22Rv1 (cell line): ENCODE data around the gene NR1I3.

Experiments used
- H3K27ac ChIP-seq: fragments of 450-650 bp; 2 replicates; pipeline ENCODE4 v1.5.1; 2017
- ZFX ChIP-seq: fragments of 450-650 bp; IDR thresholded peaks from 2 replicates; pipeline ENCODE4 v1.6.1; 2017; ENCODE audit warnings: antibody characterized with exemption, borderline replicate concordance
- TF ChIP-seq, protein P1 (sequence below): fragments of 450-650 bp; IDR thresholded peaks from 2 replicates; pipeline ENCODE4 v1.5.1; 2017; ENCODE audit warnings: mild to moderate bottlenecking

NR1I3 gene

DNA sequence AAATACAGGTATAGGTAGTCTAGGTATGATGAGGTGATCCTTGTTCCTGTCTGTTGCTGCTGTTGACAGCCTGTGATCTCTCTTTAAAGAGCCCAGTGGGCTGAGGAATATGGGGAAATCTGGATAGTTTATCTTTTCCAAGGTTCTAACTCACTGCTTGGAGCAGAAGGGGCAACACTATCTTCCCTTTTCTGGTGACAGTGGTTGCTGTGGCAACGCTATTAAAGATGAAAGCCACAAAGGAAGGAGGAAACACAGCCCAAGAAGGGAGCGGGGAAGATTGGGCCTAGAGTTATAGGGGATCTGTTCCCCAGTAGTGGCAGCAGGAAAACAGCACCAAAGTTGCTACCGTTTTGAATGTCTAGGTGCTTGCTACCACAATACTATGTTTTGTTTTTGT lies 29.3 kb upstream of the NR1I3 start:
- H3K27ac ChIP-seq = no peak overlapping the region

DNA sequence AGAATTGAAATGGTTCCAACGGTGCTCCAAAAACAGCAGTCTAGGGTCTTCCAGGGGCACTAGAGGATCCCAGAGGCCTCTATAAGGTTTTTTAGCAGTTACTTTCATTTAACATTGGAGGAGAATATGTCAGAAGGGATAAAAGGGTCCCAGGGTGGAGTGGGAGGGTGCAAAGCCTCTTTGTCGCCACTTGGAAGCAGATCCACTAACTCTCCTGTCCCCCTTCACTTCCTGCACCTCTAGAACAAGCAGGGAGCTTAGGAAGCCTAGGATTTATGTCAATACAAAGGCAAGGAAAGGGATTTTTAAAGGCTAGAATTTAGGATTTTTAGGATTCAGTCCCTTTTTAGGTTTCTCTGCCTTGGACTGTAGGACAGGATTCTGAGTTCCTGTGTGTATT lies 28.8 kb upstream of the NR1I3 start:
- no peak overlapping the region for H3K27ac ChIP-seq
- TF ChIP-seq, protein P1, sequence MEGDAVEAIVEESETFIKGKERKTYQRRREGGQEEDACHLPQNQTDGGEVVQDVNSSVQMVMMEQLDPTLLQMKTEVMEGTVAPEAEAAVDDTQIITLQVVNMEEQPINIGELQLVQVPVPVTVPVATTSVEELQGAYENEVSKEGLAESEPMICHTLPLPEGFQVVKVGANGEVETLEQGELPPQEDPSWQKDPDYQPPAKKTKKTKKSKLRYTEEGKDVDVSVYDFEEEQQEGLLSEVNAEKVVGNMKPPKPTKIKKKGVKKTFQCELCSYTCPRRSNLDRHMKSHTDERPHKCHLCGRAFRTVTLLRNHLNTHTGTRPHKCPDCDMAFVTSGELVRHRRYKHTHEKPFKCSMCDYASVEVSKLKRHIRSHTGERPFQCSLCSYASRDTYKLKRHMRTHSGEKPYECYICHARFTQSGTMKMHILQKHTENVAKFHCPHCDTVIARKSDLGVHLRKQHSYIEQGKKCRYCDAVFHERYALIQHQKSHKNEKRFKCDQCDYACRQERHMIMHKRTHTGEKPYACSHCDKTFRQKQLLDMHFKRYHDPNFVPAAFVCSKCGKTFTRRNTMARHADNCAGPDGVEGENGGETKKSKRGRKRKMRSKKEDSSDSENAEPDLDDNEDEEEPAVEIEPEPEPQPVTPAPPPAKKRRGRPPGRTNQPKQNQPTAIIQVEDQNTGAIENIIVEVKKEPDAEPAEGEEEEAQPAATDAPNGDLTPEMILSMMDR = no peak

More for the DNA sequence above, 29.3 kb upstream of the NR1I3 start:
- TF ChIP-seq, protein P1 = no peak
- no peak for TF ChIP-seq ZFX

DNA sequence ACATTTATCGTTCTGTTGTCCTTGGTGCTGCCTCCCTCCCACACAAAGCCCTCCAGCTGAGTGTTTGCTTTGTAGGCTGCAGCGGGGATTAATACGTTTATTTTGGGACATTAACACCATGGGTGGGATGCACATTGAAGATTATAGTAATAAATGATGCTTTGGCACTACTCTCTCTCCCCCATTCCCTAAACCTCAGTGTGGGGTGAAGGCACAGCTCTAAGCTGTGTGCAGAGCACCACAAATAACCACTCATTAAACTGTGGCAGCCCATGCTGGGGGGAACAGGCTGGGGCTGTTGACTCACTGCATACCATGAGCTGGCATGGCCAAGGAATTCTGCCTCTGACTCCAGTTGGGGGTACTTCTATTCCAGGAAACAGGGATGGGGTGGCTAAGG lies 28.2 kb upstream of the NR1I3 start:
- TF ChIP-seq, protein P1 = no peak
- no peak for TF ChIP-seq ZFX
- no peak overlapping the region for H3K27ac ChIP-seq

DNA sequence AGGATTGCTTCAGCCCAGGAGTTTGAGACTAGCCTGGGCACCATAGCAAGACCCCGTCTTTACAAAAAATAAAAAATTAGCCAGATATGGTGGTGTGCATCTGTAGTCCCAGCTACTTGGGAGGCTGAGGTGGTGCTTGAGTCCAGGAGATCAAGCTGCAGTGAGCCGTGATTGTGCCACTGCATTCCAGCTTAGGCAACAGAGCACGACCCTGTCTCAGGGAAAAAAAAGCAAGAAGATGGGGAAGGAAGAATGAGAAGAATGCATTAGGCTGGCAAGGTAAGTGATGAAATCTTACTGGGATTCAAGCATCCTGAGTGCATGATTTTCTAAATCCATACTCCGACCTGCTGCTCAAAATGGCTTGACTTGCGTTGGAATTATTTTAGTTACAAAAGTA lies 27.3 kb upstream of the NR1I3 start:
- TF ChIP-seq, protein P1 = no peak
- TF ChIP-seq ZFX = no peak
- H3K27ac ChIP-seq = no peak overlapping the region

DNA sequence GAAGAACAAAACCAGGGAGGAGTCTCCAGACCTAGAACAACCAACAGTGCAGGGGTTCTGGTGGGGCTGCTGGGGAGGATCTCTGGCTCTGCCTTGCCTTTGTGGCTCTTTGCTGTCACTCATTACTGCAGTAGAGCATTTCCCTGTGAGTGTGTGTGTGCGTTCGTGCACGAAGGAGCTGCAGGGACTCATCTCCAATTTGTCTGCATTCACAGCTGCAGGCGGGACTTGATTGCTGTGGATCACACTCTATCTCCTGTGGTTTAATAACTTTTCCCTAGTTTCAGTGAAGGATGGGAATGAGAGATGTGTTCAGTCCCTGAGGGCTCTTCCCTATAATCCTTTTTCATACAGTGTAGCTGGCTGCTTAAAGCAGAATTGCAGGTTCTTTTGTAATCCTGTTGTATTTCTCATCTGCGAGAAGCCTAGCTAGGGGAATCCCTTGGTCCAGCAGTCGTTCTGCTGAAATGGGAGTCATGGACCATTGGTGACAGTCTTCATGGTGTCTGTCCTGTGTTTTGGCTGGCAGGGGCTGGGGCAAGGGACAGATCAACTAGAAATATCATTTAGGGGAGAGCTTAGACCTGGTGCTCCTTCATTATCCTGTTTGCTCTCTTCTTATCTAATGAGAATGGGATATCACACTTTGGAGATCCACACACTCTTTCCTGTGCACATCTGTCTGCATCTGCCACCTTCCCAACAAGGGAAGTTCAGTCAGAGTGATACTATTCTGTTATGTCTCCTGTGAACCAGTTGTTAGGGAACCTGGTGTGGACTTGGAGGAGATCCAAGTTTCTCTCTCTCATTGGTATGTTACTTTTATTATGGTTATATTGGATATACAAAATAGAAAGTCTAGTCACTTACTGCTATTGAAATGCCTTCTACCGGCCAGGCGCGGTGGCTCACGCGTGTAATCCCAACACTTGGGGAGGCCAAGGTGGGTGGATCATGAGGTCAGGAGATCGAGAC lies 23.5 kb upstream of the NR1I3 start:
- no peak for TF ChIP-seq ZFX
- TF ChIP-seq, protein P1 = no peak
- no peak overlapping the region for H3K27ac ChIP-seq

DNA sequence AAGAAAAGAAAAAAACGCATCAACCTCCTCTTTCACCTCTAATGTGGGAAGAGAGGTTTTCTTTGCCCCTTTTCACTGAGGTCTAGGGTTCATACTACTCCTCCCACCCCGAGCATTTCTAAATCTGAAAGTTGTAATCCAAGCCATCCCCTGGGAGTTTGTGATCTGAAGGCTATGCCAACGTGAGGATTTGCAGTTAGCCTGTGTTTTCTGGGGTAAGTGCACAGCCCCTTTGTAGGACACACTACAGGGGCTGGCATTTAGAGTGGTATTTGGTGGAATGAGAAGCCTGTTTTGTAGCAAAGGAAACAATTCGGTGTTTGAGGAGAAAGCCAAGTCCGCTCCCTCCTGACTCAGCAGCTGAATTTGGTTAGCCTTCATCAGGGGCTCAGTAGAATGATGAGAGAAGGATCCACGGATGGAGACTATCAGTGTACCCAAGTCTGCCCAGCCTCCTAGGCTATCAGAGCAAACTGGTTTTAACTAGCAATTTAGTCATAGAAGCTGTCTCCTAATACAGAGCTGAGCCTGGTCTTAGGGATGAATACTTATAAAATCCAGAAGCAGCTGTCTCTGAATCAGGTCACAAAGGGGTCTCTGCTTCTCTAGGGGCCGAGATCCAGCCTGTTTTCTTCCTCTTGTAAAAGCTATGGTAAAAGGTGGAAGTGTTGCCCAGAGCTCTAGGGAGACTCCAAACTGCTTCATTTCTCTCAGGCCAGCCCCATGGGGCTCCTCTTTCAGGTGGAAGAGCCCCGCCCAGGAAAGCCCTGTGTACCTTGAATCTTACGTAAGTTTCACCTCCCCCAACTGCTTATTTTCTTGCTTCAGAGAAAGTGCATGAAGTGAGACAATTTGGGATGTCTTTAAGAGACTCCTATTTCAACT lies 22.6 kb upstream of the NR1I3 start:
- TF ChIP-seq, protein P1 = no peak
- no peak for TF ChIP-seq ZFX
- H3K27ac ChIP-seq = no peak overlapping the region

DNA sequence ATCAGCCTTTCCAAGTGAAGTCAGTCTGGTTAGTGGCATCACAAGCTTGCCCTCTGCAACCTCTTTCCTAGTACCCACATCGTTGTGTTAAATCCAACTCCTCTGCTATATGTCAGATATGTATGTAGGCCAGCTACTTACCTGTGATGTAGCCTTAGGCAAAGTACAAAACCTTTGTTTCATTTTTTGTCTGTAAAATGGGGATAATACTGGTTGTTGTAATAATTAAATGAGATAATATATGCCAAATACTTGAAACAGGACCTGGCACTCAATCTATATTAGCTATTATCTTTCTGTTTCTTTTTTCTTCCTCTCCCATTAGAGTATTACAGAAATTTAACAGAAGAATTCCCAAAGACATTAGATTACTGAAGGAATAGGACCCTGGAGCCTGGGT lies 21.8 kb upstream of the NR1I3 start:
- TF ChIP-seq, protein P1 = no peak
- TF ChIP-seq ZFX = no peak
- no peak overlapping the region for H3K27ac ChIP-seq
